ENCODE results near the gene LRRC72. TPM values are rescaled to one million over a fixed set of nuclear protein-coding genes. Genes with fewer than 3 reads are reported as not detected.

The LRRC72 gene
- total and polyA plus RNA-seq, 2 experiments from 2014 or later, result not detected

- TF ChIP-seq STAT1 (IDR thresholded peaks at IDR 0.05; ENCODE audit: unreplicated experiment) (no peak), ZNF331 (CRISPR knock-in tag; IDR thresholded peaks at IDR 0.05; ENCODE audit: low read depth) (no peak), JUNB (IDR thresholded peaks at IDR 0.05; ENCODE audit: unreplicated experiment) (no peak), NANOG (IDR thresholded peaks at IDR 0.05; ENCODE audit: borderline replicate concordance) (no peak), ETS1 (IDR thresholded peaks at IDR 0.05) (no peak), CREB1 (CRISPR knock-in tag; IDR thresholded peaks at IDR 0.05; ENCODE audit: low read depth) (no peak), REST (IDR thresholded peaks at IDR 0.05; ENCODE audit: unreplicated experiment) (no peak), POLR2AphosphoS5 (IDR thresholded peaks at IDR 0.05; ENCODE audit: low read depth) (no peak), EZH2 (IDR thresholded peaks at IDR 0.05; ENCODE audit: low read depth, unreplicated experiment) (no peak), ZNF114 (CRISPR knock-in tag; IDR thresholded peaks at IDR 0.05) (no peak), EZH2phosphoT487 (IDR thresholded peaks at IDR 0.05; ENCODE audit: unreplicated experiment) (no peak), CTCF (conservative IDR thresholded peaks at IDR 0.05; ENCODE audit: low read depth in 2 of 2) (no peak)
- TF ChIP-seq, protein P1, sequence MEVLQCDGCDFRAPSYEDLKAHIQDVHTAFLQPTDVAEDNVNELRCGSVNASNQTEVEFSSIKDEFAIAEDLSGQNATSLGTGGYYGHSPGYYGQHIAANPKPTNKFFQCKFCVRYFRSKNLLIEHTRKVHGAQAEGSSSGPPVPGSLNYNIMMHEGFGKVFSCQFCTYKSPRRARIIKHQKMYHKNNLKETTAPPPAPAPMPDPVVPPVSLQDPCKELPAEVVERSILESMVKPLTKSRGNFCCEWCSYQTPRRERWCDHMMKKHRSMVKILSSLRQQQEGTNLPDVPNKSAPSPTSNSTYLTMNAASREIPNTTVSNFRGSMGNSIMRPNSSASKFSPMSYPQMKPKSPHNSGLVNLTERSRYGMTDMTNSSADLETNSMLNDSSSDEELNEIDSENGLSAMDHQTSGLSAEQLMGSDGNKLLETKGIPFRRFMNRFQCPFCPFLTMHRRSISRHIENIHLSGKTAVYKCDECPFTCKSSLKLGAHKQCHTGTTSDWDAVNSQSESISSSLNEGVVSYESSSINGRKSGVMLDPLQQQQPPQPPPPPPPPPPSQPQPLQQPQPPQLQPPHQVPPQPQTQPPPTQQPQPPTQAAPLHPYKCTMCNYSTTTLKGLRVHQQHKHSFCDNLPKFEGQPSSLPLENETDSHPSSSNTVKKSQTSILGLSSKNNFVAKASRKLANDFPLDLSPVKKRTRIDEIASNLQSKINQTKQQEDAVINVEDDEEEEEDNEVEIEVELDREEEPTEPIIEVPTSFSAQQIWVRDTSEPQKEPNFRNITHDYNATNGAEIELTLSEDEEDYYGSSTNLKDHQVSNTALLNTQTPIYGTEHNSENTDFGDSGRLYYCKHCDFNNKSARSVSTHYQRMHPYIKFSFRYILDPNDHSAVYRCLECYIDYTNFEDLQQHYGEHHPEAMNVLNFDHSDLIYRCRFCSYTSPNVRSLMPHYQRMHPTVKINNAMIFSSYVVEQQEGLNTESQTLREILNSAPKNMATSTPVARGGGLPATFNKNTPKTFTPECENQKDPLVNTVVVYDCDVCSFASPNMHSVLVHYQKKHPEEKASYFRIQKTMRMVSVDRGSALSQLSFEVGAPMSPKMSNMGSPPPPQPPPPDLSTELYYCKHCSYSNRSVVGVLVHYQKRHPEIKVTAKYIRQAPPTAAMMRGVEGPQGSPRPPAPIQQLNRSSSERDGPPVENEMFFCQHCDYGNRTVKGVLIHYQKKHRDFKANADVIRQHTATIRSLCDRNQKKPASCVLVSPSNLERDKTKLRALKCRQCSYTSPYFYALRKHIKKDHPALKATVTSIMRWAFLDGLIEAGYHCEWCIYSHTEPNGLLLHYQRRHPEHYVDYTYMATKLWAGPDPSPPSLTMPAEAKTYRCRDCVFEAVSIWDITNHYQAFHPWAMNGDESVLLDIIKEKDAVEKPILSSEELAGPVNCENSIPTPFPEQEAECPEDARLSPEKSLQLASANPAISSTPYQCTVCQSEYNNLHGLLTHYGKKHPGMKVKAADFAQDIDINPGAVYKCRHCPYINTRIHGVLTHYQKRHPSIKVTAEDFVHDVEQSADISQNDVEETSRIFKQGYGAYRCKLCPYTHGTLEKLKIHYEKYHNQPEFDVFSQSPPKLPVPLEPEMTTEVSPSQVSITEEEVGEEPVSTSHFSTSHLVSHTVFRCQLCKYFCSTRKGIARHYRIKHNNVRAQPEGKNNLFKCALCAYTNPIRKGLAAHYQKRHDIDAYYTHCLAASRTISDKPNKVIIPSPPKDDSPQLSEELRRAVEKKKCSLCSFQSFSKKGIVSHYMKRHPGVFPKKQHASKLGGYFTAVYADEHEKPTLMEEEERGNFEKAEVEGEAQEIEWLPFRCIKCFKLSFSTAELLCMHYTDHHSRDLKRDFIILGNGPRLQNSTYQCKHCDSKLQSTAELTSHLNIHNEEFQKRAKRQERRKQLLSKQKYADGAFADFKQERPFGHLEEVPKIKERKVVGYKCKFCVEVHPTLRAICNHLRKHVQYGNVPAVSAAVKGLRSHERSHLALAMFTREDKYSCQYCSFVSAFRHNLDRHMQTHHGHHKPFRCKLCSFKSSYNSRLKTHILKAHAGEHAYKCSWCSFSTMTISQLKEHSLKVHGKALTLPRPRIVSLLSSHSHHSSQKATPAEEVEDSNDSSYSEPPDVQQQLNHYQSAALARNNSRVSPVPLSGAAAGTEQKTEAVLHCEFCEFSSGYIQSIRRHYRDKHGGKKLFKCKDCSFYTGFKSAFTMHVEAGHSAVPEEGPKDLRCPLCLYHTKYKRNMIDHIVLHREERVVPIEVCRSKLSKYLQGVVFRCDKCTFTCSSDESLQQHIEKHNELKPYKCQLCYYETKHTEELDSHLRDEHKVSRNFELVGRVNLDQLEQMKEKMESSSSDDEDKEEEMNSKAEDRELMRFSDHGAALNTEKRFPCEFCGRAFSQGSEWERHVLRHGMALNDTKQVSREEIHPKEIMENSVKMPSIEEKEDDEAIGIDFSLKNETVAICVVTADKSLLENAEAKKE (CRISPR knock-in tag; IDR thresholded peaks at IDR 0.05), result no peak
- H3K36me3 Mint-ChIP-seq (ENCODE audit: low read depth), result no peaks in the 10 kb centered on the region; the same call in 2 of the 3 replicates
- no peak overlapping the region for H3K4me3 Mint-ChIP-seq
- H3K4me2 ChIP-seq, result no peak overlapping the region
- peaks cover 2% of the 10 kb centered on the region for H3K27me3 Mint-ChIP-seq (ENCODE audit: insufficient read depth, low read depth, poor library complexity)
- no peaks in the 10 kb centered on the region for H3K9me2 ChIP-seq (ENCODE audit: insufficient read depth)
- peaks cover 14% of the 10 kb centered on the region for H3K4me1 ChIP-seq (ENCODE audit: insufficient read depth)
- no peak overlapping the region for H2AFZ ChIP-seq
- ATAC-seq (no peak), DNase-seq (ENCODE audit: low spot score) (no peak)
- H3K36me3 ChIP-seq (ENCODE audit: insufficient read depth), result no peaks in the 10 kb centered on the region
- peaks cover 6% of the 10 kb centered on the region for H3K4me1 Mint-ChIP-seq
- no peaks in the 10 kb centered on the region for H3F3A ChIP-seq (replicated peaks; ENCODE audit: low read depth)
- no peak overlapping the region for H3K4me3 ChIP-seq
- no peaks in the 10 kb centered on the region for H4K20me1 ChIP-seq (replicated peaks; ENCODE audit: insufficient read depth)
- no peaks in the 10 kb centered on the region for H3K79me2 ChIP-seq (replicated peaks; ENCODE audit: insufficient read depth)
- no peaks in the 10 kb centered on the region for H3K27me3 ChIP-seq (ENCODE audit: insufficient read depth)
- no peaks in the 10 kb centered on the region; the same call in 2 of the 3 replicates for H3K9me3 Mint-ChIP-seq
- H3K27ac Mint-ChIP-seq, result no peak overlapping the region
- no peak overlapping the region for H3K27ac ChIP-seq (ENCODE audit: low read depth)
These were observed 57.2 kb downstream of the LRRC72 start for GRCh38 chr7:16583834-16584233.
